ENCODE data around the gene FHOD3. TPM values are rescaled to one million over a fixed set of nuclear protein-coding genes. Genes with fewer than 3 reads are reported as not detected.

Gene FHOD3
- total RNA-seq, 1 donor from 2014 or later = 2.5 TPM

GRCh38 chr18:36610661-36611060, 313.1 kb downstream of the FHOD3 start:
- DNase-seq = no peak
- Histone ChIP-seq H3K4me1 (no peaks in the 10 kb centered on the region), H3K4me3 (no peak overlapping the region), H3K9me3 (no peaks in the 10 kb centered on the region), H3K27ac (no peak overlapping the region), H3K36me3 (no peaks in the 10 kb centered on the region), H3K27me3 (ENCODE audit: low read depth) (no peaks in the 10 kb centered on the region)
- TF ChIP-seq, protein P1, sequence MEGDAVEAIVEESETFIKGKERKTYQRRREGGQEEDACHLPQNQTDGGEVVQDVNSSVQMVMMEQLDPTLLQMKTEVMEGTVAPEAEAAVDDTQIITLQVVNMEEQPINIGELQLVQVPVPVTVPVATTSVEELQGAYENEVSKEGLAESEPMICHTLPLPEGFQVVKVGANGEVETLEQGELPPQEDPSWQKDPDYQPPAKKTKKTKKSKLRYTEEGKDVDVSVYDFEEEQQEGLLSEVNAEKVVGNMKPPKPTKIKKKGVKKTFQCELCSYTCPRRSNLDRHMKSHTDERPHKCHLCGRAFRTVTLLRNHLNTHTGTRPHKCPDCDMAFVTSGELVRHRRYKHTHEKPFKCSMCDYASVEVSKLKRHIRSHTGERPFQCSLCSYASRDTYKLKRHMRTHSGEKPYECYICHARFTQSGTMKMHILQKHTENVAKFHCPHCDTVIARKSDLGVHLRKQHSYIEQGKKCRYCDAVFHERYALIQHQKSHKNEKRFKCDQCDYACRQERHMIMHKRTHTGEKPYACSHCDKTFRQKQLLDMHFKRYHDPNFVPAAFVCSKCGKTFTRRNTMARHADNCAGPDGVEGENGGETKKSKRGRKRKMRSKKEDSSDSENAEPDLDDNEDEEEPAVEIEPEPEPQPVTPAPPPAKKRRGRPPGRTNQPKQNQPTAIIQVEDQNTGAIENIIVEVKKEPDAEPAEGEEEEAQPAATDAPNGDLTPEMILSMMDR (IDR thresholded peaks at IDR 0.05) = no peak
- intact Hi-C loops (cut with DNase I) = no loop called here
- ATAC-seq = no peak

DNA sequence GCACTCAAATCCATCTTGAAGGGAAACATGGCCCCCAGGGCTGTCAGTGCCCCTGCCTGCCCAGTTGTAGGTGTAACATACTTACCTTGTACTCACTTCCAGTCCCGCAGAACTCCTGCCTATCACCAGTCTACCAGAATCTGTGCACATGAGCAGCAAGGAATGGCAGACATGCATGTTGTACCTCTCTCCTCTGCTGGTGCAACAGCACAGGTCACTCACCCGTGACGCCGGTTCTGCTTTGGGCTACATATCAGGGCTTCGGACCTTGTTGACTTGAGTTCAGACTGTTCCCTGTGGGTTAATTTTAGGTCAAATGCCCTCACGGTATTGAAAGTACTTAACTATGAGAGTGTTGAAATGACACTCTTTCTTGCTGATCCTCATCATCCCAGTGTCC, 315.6 kb downstream of the FHOD3 start:
- Histone ChIP-seq H3K27ac (no peak overlapping the region), H3K36me3 (no peaks in the 10 kb centered on the region), H3K9me3 (no peaks in the 10 kb centered on the region), H3K4me3 (no peak overlapping the region), H3K27me3 (ENCODE audit: low read depth) (no peaks in the 10 kb centered on the region), H3K4me1 (no peaks in the 10 kb centered on the region)
- intact Hi-C loops (cut with DNase I) = no loop called here
- ATAC-seq = no peak
- no peak for DNase-seq
- TF ChIP-seq, protein P1 (IDR thresholded peaks at IDR 0.05) = no peak

DNA sequence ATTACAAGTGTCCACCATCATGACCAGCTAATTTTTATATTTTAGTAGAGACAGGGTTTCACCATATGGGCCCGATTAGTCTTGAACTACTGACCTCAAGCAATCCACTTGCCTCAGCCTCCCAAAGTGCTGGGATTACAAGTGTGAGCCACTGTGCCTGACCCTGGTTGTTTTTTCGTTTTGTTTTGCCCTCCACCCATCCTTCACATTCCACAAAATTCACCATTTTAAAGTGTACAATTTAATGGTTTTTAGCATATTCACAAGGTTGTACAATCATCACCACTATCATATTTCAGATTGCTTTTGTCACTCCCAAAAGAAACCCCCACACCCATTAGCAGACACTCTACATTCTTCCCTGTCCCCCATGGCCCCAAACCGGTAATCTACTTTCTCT, 316.3 kb downstream of the FHOD3 start:
- H3K4me3 ChIP-seq = no peak overlapping the region
- TF ChIP-seq, protein P1 (IDR thresholded peaks at IDR 0.05) = no peak
- H3K9me3 ChIP-seq = no peaks in the 10 kb centered on the region
- intact Hi-C loops (cut with DNase I) = no loop called here
- ATAC-seq (no peak), DNase-seq (no peak)
- H3K27me3 ChIP-seq (ENCODE audit: low read depth) = no peaks in the 10 kb centered on the region
- H3K27ac ChIP-seq = no peak overlapping the region
- no peaks in the 10 kb centered on the region for H3K4me1 ChIP-seq
- H3K36me3 ChIP-seq = no peaks in the 10 kb centered on the region

GRCh38 chr18:36620788-36621187, 323.3 kb downstream of the FHOD3 start:
- H3K27me3 ChIP-seq (ENCODE audit: low read depth) = no peaks in the 10 kb centered on the region
- ATAC-seq = no peak
- no peak for DNase-seq
- H3K27ac ChIP-seq = no peak overlapping the region
- TF ChIP-seq, protein P1 (IDR thresholded peaks at IDR 0.05) = no peak
- H3K4me1 ChIP-seq = no peaks in the 10 kb centered on the region
- H3K36me3 ChIP-seq = no peaks in the 10 kb centered on the region
- intact Hi-C loops (cut with DNase I) = no loop called here
- no peak overlapping the region for H3K4me3 ChIP-seq
- no peaks in the 10 kb centered on the region for H3K9me3 ChIP-seq

- DNase-seq (no peak), ATAC-seq (no peak)
- Histone ChIP-seq H3K9me3 (no peaks in the 10 kb centered on the region), H3K27me3 (ENCODE audit: low read depth) (no peaks in the 10 kb centered on the region), H3K4me3 (no peak overlapping the region), H3K36me3 (no peaks in the 10 kb centered on the region), H3K27ac (no peak overlapping the region), H3K4me1 (no peaks in the 10 kb centered on the region)
- TF ChIP-seq, protein P1 (IDR thresholded peaks at IDR 0.05) = no peak
- intact Hi-C loops (cut with DNase I) = no loop called here
These were observed 325.1 kb downstream of the FHOD3 start for GRCh38 chr18:36622610-36623009.

GRCh38 chr18:36623091-36623490, 325.6 kb downstream of the FHOD3 start:
- no peak overlapping the region for H3K27ac ChIP-seq
- DNase-seq (no peak), ATAC-seq (no peak)
- no peak overlapping the region for H3K4me3 ChIP-seq
- TF ChIP-seq, protein P1 (IDR thresholded peaks at IDR 0.05) = no peak
- H3K36me3 ChIP-seq = no peaks in the 10 kb centered on the region
- no peaks in the 10 kb centered on the region for H3K27me3 ChIP-seq (ENCODE audit: low read depth)
- no peaks in the 10 kb centered on the region for H3K9me3 ChIP-seq
- intact Hi-C loops (cut with DNase I) = no loop called here
- H3K4me1 ChIP-seq = no peaks in the 10 kb centered on the region

All from lower lobe of right lung (tissue), 2 donors.